GM19467 (cell line): Measurements from ENCODE around the gene PTGER2.

ENCODE experiments used
- ATAC-seq: cut with Tn5 transposase; IDR thresholded peaks from one replicate; pipeline ENCODE4 v1.9.1; 2021; ENCODE audit warnings: mild to moderate bottlenecking, moderate library complexity; ENCODE audit not compliant: unreplicated experiment

PTGER2 gene

GRCh38 chr14:52313903-52314594, at the start of gene PTGER2:
TSS of gene PTGER2 (plus strand) at chr14:52314312. CDS start at chr14:52314549, 237 bp downstream.
- peak; percentile 43 for ATAC-seq

- ATAC-seq = no peak
These were observed 48.9 kb upstream of the PTGER2 start for GRCh38 chr14:52265253-52265652.

- ATAC-seq = no peak
These were observed 47.9 kb upstream of the PTGER2 start for GRCh38 chr14:52266179-52266578.

- no peak for ATAC-seq
These were observed 47.3 kb upstream of the PTGER2 start for GRCh38 chr14:52266782-52267181.

GRCh38 chr14:52267501-52268278, 46.4 kb upstream of the PTGER2 start, which contains the start of gene PTGDR:
TSS of gene PTGDR (plus strand) at chr14:52267698. CDS start at chr14:52267815, 117 bp downstream.
- no peak for ATAC-seq

- ATAC-seq = no peak
These were observed 45.6 kb upstream of the PTGER2 start for GRCh38 chr14:52268279-52269061.

- no peak for ATAC-seq
These were observed 45.0 kb upstream of the PTGER2 start for GRCh38 chr14:52269100-52269499.

GRCh38 chr14:52269982-52270381, 44.1 kb upstream of the PTGER2 start:
- no peak for ATAC-seq

- no peak for ATAC-seq
These were observed 42.6 kb upstream of the PTGER2 start for GRCh38 chr14:52271538-52271937.

- ATAC-seq = no peak
These were observed 41.7 kb upstream of the PTGER2 start for GRCh38 chr14:52272375-52272774.

- no peak for ATAC-seq
These were observed 38.7 kb upstream of the PTGER2 start for GRCh38 chr14:52275372-52275771.

GRCh38 chr14:52277552-52277951, 36.6 kb upstream of the PTGER2 start:
- no peak for ATAC-seq

GRCh38 chr14:52279408-52279807, 34.7 kb upstream of the PTGER2 start:
- no peak for ATAC-seq

GRCh38 chr14:52283099-52283498, 31.0 kb upstream of the PTGER2 start:
- no peak for ATAC-seq

GRCh38 chr14:52286661-52287649, 27.2 kb upstream of the PTGER2 start:
- ATAC-seq = no peak

- ATAC-seq = no peak
These were observed 17.7 kb upstream of the PTGER2 start for GRCh38 chr14:52296378-52296777.

GRCh38 chr14:52298795-52299194, 15.3 kb upstream of the PTGER2 start:
- no peak for ATAC-seq

GRCh38 chr14:52299692-52300278, 14.3 kb upstream of the PTGER2 start:
- no peak for ATAC-seq

GRCh38 chr14:52303236-52303635, 10.9 kb upstream of the PTGER2 start:
- no peak for ATAC-seq
